Activated CD8-positive, alpha-beta memory T cell treated with anti-CD3 and anti-CD28 coated beads, Interleukin-2, amount 50 U/mL, for 24 hours (primary cell): ENCODE measurements around the gene KIF1A.

Source experiments
- DNase-seq: peaks from one replicate; pipeline ENCODE4 v3.0.0-alpha.2; 2020; ENCODE audit errors: extremely low read depth

KIF1A gene

GRCh38 chr2:240803191-240803590 is 16.8 kb downstream of the KIF1A start:
- DNase-seq: no peak

DNA sequence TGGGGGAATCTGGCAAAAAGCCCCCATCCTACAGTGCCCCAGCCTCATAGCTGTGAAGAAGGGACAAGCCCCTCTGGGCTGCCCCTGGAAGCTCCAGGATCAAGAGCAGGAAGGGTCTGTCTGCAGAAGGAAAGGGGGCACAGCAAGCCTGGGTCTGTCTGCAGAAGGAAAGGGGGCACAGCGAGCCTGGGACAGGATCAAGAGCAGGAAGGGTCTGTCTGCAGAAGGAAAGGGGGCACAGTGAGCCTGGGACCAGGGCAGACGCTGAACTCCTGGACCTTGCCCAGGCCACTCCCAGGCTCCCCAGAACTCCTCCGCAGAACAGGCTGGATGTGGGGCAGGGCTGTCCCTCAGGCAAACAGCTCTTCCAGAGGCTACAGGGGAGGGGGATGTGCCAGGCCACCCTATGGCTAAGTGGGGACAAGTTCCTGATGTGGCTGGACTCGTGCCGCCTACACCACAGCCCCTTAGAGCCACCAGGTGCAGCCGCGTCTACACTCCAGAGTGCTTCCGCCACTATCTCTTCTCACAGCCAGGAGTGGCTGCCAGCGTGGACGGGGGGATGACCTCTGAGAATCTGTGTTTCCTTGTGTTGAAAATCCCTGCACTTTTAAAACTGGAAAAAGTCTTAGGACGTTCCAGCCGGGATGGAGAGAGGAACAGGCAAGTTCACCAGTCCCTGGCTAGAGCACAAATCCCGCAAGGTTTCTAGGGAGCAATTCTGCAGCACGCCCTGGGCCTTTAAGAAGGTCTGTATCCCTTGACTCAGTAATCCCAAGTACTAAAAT is 20.8 kb downstream of the KIF1A start:
- no peak for DNase-seq

- no peak for DNase-seq
Measured at GRCh38 chr2:240798327-240798905, 21.6 kb downstream of the KIF1A start.

GRCh38 chr2:240797914-240798313 is 22.1 kb downstream of the KIF1A start:
- DNase-seq: no peak

- DNase-seq: no peak
Measured at GRCh38 chr2:240797500-240797895, 22.5 kb downstream of the KIF1A start.

DNA sequence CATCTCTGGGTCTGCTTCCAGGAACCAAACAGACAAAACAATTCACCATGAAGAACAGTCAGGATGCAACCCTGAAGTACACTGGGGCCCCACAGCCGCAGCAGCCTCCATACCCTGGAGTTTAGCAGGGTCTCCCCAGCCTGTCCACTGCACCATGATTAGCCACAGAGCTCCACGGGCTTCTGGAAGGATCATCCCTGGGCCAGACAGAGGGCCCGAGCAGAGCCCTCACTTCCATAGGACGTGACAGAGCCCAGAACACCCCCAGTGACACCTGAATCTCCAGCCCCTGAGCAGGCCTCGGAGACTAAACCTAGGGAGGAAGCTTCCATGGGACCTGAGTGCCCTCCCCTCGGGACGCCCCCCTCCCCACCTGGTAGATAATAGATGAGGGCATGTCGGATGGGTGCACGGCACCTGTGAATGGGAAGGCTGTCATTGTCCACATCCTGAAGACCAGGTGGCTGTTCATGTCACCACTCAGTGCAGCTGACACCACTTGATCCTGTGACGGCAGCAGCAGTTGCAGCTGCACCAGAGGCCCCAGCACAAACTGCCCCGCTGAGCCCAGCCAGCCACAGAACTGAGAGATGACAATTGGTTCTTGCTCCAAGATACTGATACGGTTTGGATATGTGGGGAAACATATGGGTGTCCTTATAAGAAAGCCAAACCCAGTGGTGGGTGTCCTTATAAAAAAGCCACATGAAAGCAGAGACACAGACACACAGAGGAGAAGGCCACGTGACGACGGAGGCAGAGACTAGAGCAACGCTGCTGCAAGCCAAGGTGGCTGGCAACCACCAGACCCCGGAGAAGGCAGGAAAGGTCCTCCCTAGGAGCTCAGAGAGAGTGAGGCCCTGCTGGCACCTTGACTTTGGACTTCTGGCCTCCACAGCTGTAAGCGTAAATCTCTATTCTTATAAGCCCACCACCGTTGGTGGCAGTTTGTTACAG is 23.2 kb downstream of the KIF1A start:
- DNase-seq: no peak

DNA sequence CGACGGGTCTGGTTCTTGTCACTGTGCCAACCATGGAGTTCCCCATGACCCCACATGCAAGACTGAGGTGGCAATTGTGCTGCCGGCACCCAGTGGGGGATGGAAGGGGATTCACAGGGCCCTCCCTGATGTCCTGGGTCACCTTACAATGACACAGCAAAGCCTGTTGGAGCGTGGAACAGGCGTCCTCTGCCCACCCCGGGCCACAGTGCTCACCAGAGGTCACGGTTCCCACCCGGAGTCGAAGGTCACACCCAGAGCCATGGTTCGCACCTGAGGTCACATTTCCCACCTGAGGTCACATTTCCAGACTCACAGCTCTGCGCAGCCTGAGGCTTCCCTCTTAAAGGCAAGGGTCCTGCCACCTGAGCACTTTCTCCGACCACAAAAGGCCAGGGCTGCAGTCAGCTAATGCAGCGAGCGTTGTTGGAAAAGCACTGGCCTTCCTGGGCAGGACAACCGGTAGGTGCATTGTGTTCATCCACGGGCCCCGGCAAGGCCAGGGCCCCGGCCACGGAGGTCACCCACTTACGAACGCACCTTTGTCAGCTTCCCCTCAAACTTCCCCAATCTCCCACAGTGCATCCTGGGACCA is 24.0 kb downstream of the KIF1A start:
- DNase-seq: no peak

DNA sequence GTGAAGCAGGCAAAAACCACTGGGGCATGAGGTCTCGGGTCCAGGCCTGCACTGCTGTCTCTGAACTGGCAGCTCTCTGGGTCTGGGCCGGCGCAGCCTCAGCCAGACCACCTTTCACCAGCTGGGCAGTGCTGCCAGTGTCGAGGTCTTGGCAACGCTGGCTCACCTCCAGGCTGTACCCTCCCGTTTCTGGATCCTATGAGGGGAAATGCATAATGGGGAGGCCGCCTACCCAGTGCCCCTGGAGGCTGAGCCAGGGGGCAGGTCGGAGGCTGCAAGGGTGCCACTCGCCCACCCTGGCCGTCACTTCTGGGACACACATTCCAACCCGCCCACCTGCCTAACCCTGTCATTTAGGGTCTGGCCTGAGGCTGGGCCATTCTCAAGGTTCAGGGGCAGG is 24.6 kb downstream of the KIF1A start:
- no peak for DNase-seq

- no peak for DNase-seq
Measured at GRCh38 chr2:240794178-240794721, 25.8 kb downstream of the KIF1A start.

- DNase-seq: no peak
Measured at GRCh38 chr2:240793313-240794177, 26.5 kb downstream of the KIF1A start.

DNA sequence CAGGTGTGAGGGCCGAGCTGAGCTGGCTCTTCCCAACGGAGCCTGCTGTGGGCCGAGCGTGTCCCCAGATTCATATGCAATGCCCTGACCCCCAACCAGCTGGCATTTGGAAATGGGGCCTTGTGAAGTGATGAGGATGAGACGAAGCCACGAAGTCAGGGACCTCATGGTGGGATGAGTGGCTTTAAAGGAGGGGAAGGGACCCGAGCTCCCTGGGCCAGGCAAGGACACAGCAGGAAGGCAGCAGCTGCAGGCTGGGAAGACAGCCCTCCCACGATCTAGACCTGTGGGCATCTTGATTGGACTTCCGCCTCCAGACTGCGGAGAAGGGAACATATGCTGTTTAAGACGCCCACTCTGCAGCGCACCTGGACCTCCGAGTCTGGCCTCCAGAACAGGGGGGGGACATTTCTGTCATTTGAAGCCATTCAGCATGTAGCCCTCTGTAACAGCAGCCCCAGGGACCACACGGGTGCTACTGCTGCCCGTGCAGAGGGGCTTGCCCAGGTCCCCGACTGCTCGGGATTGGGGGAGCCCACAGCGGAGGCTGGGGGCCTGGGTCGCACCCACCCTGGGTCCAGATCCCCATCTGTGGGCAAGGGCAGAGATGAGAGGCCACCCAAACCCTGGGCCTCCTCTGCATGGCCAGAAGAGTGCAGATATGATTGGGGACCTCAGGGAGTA is 27.2 kb downstream of the KIF1A start:
- no peak for DNase-seq

DNA sequence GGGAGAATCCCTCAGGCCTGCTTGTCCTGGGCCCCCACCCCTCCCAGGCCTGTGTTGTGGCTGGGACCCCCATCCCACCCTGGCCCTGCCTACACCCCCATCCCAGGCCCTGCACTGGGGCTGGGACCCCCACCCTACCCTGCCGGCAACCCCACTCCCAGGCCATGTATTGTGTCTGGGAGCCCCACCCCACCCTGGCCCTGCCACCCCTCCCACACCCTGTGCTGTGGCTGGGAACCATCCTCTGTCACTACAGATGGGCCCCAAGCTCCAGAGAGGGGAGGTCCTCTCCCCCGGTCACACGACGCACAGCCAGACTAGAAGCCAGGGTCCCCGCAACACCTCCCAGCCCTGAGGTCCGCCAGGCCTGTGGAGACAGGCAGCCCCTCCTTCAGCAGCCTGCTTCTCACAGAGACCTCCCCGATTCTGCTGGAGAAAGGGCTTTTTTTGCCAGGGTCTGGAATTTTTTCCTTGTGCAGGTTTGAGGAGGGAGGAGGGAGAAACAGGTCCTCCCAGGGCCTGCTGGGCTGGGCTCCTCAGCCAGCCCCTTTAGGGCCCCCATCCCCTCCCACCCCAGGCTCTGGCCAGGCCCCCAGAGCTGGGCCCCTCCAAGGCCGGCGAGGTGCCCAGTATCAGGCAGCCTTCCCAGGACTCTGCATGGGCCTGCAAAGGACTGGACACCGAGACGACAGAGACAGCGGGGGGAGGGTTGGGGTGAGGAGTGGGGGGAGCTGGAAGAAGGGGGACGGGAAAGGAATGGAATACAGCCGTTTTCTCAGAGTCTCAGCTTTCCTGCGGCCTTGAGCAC is 28.0 kb downstream of the KIF1A start:
- no peak for DNase-seq

- no peak for DNase-seq
Measured at GRCh38 chr2:240791221-240791800, 28.7 kb downstream of the KIF1A start.

- DNase-seq: no peak
Measured at GRCh38 chr2:240790370-240791220, 29.4 kb downstream of the KIF1A start.

DNA sequence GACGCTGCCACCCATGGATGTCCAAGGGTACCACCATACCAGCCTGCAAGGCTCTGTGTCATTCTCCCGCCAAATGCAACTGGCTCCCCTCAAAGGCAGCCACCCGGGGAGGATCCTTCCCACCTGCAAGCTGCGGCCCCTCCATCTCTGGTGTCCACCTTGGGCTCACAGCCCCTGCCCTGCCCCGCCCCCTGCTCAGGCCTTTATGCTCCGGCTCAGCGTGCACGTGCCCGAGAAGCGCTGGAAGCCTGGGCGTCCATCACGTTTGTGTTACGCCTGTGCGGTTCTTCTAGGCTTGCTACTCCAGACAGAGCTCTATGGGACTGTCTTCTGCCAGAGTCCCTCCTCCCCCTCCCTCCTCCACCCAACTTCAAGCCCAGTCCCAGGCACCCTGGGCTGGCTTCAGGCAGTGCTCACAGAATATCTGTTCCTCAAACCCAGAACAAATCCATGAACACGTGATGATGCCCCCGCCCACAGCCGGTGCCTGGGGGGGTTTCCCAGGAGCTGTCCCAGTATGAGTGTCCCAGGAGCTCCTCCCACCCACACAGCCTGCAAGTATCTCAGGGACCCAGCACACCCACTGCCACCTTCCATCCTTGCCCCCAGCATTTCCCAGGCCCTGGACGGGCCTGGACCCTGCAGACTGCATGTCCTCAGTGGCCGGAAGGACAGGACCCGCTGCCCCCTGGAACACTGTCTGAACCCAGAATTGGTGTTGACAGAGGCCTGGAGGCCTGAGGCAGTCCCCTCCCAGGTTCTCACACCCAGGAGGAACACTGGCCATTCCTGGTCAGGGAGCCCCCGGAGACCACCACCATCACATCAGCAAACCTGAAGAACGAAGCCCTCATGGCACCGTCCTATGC is 30.3 kb downstream of the KIF1A start:
- no peak for DNase-seq

GRCh38 chr2:240789051-240789453 is 31.0 kb downstream of the KIF1A start:
- DNase-seq: no peak

- no peak for DNase-seq
Measured at GRCh38 chr2:240788482-240788881, 31.5 kb downstream of the KIF1A start.
